ENCODE results near the gene FRMD4A.

FRMD4A gene

GRCh38 chr10:13681960-13682359 lies 648.8 kb downstream of the FRMD4A start:
- DNase-seq: no peak

DNA sequence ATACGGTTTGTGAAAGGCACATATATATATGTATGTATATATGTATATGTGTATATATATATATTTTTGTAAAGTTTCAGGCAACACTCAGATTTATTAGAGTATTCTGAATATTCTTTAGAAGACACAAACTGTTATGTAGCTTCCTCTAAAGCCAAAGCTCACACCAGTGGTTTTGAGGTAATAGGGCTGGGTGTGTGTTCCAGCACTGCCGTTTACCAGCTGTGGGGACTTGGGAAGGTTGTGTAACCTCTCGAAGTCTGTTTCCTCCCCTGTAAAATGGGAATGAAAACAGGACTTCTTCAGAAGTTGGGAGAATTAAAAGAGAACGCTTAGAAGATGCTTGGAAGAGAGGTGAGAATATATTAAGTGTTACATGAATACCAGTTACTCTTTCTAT lies 649.2 kb downstream of the FRMD4A start:
- DNase-seq: no peak

DNA sequence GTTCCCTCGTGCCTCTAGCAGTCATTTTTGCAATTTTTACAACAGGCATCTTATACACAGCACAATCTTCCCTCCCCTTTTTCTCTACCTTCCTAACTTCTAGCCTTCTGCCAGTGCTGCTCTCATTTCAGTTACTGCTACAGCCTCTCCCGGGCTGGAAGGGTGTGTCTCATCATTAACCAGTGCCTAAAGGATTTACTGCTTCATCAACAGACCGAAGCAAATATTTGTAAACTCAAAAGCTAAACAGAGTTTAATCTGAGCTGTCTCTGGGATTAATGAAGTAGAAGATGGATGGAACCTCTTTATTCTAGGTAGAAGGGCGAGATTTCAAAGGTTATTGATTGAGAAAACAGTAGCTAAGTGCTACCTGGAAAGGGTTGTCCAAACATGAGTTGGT lies 649.6 kb downstream of the FRMD4A start:
- DNase-seq: no peak

DNA sequence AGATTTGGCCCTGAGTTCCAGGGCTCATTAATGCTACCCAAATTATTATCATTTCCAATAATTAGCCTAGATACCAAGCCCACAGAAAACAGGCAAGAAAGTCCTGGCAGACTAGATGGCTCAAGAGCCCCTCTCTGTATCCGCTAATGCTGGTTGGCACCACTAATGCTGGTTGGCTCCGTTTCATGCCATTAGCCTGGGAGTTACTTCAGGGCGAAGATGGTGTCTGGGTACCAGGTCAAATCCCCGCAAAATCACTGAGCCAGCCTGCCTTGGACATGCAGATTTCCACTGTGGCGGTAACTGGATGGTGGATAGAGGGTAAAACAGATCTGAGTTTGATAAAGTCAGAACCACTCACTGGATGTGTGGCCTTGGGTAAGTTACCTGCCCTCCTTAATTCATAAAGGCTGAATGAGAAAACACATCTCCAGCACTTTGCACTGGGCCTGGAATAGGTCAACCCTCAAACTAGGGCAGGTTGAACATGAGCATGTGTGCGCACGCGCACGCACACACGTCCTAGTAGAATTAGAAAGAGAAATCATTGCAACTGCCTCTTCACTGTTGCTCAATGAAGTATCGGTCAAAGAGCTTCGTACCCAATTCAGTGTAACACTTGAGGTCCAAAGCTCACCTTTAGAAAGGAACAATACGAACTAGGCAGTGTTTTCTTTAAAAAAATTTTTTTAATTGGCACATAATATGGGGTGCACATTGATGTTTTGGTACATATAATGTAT lies 652.5 kb downstream of the FRMD4A start:
- DNase-seq: no peak

DNA sequence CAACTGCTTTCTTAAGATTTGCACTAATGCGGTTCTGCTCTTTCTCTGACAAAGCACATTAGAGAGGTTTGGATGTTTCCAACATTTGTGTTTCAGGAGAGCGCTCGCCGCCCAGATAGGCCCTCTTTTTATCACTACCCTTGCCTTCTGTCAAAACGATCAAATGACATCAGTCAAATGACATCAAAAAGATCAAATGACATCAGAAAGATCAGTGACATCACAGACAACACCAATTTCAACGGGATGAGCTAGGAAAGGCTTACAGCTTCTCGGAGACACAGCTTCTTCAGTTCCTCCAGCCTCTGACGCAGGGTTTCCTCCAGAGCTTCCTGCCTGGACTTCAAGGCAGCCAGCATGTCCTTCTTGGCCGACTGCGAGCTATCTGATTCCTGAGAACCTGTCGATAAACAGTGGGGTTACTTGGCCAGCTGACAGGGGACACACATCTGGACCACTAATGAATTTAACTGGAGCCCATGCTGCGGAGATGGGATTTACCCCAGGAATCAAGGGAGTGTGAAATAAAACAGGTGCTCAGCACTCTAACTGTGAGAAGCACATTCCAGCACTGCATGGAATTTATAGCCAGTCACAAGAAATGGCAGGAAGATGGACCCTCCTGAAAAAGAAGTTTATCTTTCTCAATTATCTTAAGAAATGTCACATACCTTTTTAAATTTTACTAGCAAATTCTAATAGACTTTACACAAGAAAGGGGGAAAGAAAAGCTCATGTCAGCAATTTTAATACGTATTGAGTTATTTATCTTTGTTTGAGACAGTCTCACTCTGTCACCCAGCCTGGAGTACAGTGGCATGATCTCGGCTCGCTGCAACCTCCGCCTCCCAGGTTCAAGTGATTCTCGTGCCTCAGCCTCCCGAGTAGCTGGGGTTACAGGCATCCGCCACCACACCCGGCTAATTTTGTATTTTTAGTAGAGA lies 655.8 kb downstream of the FRMD4A start:
- DNase-seq: no peak

DNA sequence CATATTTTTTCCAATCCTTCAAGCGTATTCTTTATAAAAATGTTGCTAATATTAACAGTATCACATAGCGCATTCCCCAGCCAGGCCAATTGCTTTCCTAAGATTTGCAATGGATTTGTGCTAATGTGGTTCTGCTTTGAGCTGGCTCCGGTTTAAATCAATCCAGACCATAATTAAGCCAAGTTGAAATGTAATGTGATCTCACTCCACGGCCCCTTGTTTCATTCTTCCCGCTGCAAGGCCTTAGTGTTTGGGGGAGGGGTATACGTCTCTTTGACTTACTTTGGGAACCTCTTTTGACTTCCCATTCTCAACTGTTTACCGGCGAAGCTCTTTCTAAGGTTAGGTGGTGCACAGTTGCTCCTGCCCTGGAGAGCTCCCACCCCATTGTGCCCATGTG lies 657.6 kb downstream of the FRMD4A start:
- DNase-seq: no peak

DNA sequence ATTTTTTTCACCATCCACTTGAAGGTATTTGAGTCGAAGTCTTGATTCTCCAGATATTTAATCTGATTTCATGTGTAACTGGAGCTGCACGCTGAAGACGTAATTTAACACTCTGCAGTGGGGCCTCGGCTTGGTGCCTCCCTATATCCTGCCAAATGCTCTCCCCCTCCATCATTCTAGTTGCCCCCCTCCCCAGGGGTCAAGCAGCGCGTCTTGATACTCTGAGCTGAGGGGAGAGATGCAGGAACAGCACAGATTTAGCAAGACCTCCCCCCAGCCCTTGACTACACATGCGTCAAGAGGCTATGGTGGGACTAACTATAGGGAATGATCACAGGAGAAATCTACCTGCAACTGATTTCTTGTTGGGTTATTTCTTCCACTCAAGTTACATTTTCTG lies 658.2 kb downstream of the FRMD4A start:
- no peak for DNase-seq

DNA sequence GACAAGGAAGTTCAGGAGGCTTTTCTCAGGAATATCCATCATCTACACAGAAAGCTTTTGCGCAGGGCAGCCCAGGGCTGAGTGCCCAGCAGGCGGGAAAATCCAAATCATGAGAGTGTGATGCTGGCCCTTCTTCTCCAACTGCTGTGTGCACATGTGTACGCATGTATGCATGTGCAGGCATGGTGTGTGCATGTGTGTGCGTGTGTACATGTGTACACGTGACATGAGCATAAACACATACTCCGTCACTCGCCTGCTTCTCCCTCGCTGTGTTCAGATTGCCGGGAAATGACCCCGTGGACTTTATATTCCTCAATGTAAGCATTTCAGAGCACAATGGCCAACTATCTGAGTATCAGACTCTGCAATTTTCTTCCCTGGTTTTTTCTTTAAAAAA lies 658.8 kb downstream of the FRMD4A start:
- DNase-seq: no peak

- no peak for DNase-seq
Measured at GRCh38 chr10:13670311-13670710, 660.4 kb downstream of the FRMD4A start.

- DNase-seq: no peak
Measured at GRCh38 chr10:13669901-13670300, 660.8 kb downstream of the FRMD4A start.

GRCh38 chr10:13669182-13669855 lies 661.4 kb downstream of the FRMD4A start:
- no peak for DNase-seq

DNA sequence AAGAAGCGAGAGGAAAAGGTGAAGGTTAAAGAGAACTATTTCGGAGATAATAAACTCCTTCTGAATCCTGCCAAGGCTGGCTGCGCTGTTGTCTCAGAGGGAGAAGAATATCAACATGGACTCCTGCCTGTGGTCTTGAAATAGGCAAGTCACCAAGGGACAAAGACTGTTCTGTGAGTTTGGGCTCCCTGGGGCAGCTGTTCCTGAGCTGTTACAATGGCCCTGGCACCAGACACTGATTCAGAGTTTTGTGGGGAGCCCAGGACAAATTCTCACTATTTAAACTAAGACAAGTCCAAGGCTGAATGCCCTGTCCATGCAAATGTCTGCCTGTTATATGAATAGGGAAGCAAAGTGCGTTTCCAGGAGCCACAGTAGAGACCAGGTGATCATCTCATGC lies 662.6 kb downstream of the FRMD4A start:
- DNase-seq: no peak

GRCh38 chr10:13665516-13666262 lies 665.0 kb downstream of the FRMD4A start:
- DNase-seq: no peak

DNA sequence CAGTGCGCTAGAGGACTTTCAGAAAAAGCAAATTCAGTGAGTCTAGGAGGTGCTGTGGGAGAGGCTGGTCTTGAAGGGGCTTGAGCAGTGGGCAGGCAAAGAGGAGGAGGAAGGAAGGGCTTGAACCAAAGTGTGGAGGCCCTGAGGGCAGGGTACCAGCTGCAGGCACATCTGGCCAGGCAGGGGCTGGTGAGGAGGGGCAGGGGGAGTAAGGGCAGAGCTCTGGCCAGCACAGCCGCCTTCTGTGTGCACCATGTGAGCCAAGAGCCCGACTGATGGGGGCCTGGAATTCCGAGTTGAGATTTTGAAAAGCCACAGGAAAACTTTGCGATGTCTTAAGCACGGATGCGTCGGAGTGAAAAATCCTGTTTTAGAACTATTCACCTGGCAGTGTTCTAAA lies 669.5 kb downstream of the FRMD4A start:
- DNase-seq: no peak

DNA sequence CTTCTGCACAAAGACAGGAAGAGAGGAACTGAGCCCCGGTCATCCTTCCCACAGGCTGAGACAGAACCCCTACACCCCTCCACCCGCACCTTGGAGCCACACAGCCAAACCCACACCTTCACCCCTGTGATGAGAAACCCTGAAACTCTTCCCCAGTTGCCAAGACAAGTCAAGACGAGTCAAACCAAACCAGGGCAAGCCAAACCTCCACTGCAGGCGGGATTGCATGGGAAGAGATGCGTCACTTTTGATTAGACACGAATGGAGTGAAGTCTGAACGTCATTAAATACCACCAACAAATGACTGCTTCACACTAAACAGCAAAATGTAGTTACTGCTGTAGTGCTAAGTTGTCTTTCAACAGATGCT lies 670.2 kb downstream of the FRMD4A start:
- DNase-seq: no peak

GRCh38 chr10:13659887-13660550 lies 670.7 kb downstream of the FRMD4A start:
- peak; percentile 75 for DNase-seq

DNA sequence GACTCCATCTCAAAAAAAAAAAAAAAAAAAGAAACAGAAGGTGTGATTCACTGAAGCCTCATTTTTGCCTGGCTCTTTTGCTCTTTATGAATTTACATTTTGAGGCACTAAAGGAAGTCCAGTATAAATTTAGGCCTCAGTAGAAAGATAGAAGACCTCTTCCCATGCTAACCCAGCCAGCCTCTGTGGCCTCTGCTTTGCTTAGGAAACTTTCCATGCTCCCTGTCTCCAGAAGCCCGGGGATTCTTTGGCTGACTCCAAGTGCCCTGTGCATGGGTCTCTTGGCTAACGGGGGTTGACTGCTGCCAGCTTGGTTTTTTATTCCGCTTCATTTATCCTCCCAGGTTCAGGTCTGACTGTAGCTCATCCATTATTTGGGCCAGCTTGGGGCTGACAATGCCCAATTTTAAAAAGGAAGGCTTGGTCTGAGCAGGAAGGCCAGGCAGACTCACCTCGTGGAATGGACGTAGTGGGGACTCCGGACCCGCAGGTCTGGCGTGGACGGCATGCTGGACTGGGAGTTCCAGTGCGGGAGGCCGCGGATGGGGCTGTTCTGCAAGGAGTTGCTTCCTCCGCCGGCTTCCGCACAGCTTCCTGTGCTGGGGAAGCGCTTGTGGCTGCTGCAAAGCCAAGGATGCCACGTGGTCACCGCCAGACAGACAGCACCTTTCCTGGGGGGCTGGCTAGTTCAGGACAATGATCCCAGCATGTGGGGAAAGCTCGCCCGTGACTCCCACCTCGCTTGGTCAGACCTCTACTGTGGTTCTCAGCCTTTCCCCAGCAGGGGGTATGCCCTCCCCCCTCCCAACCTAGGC lies 671.6 kb downstream of the FRMD4A start:
- DNase-seq: peak; percentile 9

DNA sequence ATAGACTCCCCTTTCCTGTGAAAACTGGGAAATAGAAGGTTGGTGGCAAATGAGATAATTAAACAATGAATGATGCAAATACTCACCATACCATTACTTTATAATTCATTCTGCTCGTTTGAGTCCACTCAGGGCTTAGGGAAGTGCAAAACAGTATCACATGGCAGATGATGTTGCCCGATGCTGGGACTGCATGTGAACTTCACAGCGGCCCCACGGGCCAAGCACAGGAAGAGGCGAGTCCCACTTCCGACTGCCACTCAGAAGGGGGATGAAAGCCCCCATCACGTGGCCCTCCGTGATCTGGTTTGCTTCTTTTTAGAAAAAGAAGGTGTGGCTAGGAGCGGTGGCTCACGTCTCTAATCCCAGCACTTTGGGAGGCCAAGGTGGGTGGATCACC lies 672.5 kb downstream of the FRMD4A start:
- DNase-seq: no peak

DNA sequence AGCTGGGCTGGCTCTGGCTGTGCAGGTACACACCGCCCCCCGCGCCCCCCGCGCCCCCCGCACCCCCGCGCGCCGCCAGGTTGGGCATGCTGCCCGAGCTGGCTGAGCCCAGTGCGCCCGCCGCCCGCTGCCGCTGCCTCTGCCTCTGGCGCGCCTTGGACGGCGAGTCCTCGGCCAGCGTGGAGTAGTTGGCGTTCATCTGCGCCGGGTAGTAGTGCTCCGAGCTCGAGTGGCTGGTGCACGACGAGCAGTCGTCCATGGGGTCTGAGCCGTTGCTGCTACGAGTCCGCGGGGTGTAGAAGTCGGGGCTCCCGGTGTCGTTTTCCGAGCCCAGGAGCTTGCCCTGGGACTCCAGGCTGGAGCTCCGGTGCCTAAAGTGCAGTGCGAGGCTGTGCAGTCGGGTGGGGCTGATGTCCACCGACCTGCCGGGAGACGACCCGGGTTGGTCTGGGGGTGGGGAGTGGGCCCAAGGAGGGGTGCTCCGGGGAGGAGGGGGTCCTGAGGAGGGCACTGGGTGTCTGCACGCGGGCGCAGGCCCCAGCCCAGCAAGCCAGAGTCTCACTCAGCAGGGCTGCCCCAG lies 673.5 kb downstream of the FRMD4A start:
- DNase-seq: no peak

DNA sequence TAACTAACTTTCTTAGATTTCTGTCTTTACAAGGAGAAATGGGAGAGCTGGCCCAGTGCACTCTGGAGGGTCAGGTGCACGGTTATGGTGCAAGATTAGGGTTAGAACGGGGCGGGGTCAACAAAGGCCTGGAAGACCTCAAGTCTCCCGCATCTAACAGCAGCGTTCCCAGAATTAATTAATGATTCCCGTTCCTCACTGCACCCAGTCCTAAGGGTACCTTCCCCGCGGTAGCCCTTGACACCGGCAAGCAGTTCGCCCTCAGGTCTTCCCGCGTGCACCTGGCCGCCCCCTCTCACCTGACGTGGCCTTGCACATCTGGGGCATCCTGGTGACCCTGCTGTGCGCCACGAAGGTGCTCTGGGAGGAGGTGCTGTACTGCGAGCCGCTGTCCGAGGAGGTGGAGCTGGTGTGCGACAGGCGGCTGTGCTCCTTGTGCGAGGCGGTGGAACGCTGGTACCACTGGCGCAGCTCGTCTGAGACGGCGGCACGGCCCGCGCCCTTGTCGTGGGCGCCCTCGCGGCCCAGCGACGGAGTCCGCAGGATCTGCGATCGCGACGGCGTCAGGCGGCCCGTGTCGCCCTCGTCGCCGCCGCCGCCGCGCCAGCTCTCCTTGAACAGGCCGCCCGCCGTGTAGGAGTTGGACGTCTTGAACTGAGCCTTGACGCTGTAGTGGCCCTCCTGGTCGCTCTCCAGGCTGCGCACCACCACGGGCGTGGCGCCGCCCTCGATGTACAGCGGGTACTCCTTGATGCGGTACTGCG lies 674.2 kb downstream of the FRMD4A start:
- no peak for DNase-seq
